ENCODE results near the gene TSHZ1.

TSHZ1 gene

DNA sequence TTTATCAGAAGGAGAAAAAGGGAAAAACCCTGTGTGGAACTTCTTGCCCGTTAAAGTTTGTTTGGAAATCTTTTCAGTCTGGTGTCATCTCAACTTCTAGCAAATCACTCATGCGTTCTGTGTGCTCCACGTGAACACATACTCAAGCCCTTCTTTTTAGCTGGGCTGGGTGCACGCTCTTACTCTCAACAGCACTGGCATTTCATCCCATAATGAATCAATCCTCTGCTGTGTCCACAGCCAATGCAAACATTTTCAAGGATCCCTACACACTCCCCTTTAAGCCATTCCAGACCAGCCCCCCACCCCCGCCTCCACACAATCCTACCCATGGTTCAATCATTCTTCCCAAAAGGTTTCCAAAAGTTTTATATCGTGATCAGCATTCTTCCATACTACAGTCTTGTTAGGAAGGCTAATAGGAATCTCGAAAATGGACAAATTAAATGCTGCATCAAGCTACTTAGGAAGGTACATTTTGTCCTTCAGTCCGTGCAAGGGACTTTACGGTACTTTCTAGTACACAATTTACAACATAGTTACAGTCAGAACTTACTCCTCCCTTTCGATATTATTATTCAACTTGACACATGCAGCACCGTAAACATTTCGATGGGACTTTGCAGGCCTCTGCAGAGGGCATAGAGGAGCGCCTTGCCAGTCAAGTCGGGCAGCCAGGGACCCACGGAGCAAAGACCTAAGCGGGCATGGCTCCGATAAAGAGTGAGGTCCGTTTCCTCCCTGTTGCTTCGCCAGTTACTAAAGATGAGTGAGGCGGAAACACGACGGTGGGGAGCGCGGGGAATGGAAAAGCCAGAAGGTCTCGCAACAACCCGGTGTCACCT, 3.1 kb upstream of the TSHZ1 start:
- no peak for DNase-seq (ENCODE audit: low read depth)

DNA sequence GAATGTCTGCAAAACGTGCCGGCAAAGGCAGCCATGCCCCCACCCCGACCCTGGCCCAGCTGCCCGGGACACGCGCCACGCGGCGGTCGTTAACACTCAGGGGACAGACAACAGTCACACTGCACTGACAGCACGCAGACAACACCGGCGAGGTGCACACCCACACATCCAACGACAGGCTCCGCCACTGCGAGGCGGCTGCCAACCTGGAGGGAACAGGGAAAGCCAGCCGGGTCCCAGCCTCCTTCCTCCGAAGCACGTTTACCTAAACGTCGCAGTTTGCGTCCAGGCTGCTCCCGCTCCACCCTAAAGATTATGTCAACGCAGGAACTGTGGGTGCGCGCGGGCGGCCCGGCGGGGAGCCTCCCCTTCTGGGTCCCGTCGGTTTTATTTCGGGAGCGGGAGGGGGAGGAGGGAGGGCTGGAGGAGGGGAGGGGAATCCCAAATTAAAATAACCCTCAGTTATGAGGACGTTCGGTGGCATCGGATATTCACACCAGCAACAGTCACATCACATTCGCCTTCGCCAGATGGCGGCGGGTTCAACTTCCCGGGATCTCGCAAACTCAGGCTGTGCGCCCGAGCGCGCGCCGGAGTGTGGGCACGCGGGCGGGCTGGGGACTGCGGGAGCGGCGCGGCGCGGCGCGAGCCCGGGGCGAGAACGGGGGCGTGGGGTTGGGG, 2.3 kb upstream of the TSHZ1 start:
- DNase-seq (ENCODE audit: low read depth), result no peak

DNA sequence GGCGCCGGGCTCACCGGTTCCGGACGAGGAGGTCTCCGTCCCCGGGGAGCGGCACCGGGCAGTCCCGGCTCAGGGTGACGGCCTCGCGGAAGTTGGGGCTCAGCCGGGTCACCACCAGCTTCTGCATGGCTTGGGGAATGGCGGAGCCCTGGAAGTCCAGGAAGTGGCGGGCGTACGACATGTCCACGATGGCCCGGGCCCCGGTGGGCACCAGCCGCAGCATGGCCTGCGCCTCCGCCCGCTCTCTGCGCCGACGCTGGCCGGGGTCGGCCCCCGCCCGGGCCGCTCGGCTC, 1.8 kb upstream of the TSHZ1 start:
- no peak for DNase-seq (ENCODE audit: low read depth)

DNA sequence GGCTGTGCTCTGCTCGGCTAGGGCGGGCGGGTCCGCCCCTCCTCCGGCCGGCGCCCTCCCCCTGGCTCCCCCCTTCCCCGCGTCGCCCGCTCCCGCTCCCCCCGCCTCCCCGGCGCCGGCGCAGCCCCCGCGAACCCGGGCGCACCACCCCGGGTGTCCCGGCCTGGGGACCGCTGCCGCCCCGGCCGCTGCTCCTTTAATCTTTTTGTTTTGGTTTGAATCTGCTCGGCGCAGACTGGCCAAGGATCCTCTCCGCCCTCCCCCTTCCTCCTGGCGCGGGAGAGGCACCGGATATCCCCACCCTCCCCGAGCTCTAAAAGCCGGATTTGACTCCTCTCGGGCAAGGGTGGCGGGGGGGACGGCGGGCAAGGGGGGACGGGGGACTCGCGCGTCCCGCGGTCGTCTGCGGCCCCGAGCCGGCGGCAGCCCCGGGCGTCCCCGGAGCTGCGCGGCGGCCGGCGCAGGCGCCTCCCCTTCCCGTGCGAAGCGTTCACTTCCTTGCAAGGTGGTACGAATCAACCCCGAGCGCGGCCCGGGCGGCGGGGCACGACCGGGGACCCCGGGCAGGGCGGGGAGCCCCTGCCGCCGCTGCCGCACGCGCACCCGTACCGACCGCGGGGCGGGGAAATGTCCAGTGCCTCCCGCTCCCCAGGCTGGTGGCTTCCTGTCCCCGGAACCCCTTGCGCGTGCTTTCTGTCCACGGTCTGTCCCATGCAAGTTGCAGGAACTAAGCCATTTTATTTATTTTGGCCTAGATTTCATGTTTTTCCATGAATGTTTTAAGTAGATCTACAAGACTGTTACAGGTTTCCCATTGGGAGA, 1.3 kb upstream of the TSHZ1 start, which contains the start of gene PTGR3:
Gene PTGR3, minus strand, starts transcription at position 11 of the 822 bp plus-strand sequence. CDS start 81 bp downstream, outside the sequence.
- no peak for DNase-seq (ENCODE audit: low read depth)

DNA sequence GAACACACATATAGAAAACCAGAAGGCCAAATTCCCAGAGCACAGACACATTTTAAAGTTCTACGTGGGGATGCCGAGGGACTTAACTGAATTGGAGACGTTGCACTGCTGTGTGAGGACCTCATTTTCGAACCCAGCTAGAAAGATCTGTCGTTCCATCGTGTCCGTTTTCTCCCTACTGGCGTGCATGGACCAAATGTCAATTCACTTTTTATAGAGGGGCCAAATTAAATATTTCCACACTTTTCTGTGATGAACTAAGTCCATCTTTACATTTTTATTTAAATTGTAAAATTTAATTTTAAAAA, 692 bp upstream of the TSHZ1 start:
- no peak for DNase-seq (ENCODE audit: low read depth)

DNA sequence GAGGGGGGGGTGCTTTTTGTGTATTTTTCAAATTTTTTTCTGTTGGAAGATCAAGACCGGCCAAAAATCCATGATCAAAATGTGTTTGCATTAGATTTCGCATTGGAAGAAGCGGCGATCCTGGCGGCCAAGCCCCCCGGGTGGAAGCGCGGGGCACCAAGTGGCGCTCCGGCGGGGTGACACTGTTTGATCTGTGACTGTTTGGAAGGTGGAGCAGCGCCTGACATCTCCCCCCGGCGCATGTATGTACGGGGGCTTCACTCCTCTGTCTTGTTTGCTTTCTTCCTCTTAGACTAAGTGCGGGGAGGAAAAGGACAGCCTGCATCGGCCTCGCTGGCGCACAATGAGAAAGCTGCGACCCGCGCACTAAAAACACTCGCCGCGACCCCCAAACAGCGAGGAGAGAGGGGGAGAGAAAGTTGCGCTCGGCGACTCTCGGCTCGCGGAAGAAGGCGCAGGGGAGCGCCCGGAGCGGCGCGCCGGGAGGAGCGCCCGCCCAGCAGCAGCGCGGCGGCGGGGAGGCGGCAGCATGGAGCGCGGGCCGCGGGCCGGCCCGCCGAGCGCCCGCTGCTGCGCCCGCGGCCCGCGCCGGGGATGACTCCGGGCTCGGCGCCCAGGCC, 515 bp downstream of the TSHZ1 start:
- DNase-seq (ENCODE audit: low read depth), result no peak

DNA sequence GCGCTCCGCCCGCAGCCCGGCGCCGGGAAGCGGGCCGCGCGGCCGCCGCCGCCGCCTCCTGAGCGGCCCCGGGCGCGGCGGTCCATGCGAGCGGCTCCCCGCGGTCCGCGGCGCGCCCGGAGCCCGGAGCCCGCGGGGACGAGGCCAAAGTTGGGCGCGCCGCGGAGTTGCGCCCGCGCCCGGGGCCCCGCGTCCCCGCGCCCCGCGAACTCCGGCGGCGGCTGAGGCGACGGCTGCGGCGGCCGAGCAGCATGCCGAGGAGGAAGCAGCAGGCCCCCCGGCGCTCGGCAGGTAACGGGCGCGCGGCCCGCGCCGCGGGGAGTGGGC, 992 bp downstream of the TSHZ1 start:
- no peak for DNase-seq (ENCODE audit: low read depth)

DNA sequence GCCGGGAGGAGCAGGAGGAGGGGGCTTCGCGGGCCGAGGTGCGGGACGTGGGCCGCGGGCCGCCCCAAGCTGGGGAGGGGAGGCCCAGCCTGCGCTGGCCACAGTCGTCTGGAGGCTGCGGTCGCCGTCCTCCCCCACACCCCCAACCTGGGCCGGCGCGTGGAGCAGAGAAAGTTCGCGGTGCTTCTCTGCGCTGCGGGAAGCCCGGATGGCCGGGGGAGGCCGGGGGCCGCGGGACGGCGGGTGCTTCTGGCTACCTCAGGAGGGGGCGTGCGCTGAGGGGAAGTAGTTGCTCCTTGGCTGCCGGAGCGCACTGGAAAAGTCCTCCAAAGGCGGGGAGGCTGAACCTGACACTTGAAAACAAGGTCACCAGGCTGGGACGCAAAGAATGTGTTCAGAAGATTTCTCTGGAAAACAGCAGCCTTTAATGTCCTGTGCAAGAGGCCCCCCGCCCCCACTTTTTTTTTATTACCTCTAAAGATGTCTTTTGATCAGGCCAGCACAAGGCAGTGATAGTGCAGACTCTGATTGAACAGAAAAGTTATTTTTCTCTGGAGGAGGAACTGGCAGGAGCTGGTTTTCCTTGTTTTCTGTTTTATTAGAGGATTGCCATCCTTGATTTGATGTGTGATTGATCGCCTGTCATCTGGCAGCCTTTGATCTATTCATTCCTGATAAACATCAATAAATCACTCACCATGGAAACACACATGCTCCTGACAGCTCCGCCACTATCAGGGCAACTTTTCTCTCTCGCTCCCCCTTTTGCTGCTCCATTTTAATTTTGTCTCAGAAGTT, 1.6 kb downstream of the TSHZ1 start:
- DNase-seq (ENCODE audit: low read depth), result no peak

DNA sequence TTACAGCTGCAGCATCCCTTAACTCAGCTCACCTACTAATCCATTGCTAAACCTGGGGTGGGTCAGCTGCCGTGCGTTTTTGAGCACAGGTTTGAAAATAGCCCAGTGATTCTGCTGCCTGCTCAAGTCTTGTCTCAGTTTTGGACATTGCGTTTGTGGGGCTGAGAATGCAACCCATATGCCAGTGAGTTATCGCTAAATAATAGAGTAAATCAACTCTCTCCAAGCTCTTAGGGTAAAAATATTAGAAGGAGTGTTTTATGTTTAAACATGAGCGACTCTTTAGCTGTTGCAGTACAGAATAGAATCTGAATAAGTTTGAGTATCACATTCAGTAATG, 2.1 kb downstream of the TSHZ1 start:
- no peak for DNase-seq (ENCODE audit: low read depth)

DNA sequence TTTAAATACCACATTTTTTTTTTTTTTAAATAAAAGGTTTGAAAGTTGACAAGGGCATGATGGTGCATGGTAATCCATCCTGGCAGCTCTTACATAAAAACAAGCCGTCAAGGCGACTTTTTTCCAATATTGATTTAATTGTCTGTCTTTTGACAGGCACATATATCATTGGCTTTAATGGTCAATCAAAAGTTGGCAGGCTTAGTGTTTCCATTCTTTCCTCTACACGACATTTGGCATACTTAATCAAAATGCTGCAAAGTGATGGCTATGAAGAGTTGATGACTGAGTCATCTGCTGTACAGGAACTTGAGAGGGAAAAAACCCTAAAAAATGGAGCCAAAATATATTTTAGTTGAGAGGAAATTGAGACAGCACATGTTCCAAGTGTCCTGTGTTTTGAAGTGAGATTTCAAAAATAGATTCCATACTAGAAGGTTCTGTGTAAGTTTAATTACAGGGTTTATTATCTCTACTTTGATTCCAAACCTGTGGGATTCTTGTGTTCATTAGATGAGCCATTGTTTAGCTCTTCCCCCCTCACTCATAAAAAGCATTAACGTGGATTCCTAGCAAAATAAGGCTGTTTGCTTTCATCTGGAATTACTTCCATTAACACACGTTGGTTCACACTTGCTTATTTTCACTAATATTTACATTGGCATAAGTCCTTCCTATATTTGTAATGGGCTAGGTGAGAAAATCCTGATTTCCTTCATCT, 3.2 kb downstream of the TSHZ1 start:
- no peak for DNase-seq (ENCODE audit: low read depth)

DNA sequence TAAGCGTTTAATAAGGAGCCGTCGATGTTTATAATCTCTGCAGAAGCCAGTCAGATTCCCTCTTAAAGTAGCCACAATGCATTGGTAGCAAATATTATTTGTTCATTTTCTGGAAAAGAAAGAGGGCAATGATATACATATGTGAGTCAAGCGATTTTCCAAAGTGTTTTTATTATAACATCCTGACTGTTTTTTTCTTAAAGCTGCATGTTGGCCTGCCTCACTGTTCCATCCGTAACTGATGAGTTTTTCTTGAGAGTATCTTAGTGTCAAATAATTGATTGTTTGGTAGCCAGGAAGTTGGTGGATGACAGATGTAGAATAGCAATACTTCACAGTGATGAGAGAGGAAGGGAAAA, 3.7 kb downstream of the TSHZ1 start:
- no peak for DNase-seq (ENCODE audit: low read depth)

DNA sequence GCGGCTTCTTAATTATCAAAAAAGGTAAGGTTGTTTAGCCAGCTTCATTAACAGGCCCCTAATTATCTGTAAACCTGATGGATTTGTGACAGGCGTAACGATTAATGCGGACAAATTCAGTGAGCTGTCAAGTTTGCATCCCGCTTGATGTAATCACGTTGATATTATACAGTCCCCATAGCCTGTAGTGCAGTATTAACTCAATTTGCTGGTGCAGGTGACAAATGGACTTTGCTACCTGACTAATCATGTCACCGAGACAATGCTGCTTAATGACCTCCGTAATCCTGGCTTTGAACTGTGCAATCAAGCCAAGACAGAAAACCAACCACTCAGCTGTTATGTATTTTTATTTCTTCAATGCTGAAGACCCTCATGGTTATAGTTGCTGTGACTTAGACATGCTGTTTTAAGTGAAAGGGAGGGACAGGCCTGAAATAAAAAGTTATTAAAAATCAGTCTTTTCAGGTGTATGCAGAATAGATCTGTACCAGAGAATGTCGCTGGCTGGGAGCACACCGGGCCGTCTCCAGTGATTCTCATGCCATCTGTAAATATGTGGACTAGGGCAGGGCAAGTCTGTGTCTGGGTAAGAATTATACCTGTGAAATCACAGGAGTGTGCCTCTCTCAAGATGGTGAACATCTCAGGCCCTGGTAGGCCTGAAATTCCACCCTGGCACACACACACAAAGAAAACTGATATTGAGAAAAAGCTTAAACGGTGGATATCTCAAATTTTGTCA, 4.3 kb downstream of the TSHZ1 start:
- DNase-seq (ENCODE audit: low read depth), result no peak

DNA sequence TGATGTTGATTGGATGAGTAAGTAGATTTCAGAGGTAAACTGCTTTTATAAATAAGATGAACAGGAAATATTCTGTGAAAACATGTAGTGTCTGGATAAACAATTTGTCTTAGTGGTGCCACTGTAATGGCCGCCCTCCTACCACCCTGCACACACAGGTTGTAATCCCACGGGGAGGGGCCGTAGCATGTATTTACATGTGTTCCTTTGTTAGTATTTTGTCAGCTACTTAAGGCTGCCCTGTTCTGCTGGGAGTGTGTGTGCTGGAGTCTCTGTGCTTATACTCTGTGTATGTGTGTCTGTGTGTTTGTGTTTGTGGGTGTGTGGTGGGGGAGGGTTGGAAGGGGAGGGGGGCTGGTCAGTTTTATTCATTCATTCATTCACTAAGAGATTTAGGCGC, 5.1 kb downstream of the TSHZ1 start:
- no peak for DNase-seq (ENCODE audit: low read depth)

DNA sequence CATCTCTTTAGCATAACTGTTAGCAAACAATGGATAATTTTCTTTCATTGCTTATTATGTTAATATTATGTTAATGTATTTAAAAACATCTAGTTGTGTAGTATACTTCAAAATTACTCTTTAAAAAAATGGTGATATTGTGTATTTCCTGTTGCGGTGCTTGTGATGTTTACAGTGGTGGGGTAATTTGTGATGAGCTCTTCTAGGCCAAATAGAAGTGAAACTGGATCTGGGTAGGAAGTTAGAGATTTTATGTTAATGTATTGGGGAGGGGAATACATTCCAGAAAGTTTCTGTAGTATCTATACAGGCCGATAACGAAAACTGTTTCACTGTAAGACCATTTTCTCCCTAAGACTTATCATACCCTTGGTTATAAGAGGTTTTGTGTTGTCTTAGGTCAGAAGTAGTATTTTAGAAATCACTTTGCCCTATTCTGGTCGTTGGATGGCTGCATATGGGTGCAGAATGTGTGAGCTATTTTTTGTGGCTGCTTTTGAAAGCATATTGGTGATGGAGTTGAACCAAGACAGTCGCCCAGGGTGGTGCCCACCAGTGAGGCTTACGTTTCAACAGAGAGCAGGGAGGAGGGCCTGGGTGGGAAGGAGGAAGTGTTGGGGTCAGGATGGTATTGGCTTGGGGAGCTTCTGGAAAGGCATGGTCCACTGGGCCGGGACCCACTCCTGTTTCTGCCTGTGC, 5.8 kb downstream of the TSHZ1 start:
- DNase-seq (ENCODE audit: low read depth), result no peak

DNA sequence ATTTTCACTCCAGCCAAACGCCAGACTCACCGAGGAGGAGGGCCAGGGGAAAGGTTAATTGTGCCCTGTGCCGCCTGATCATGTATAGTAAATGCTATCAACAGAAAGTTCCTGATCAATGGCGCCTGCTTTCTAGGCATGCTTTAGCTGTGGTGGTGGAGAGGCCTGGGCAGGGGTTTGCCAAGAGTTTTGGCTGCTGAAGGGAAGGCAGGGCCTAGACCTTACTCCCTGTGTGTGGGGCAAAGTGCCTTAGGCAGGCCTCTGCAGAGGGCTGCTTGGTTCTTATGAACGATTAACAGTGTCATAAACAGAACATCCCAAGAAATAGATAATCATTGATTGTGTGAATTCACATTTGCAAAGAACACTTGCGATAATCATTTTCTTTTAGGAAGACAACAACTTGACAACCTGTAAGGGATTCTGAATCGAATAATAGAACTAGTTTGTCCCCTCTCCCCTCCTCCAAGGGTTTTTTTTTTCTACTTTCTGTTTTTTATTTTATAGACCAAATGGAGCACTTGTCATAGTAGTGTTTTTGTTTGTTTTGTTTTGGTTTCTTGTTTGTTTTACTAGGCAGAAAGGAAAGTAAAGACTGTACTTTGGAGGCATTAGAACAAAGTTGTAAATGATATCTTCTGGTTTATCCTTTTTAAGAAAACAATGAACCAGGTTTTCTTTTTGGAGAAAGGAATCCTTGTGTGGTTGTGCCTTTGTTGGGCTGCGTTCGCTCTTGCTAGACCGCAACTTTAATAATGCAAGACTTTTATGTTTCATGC, 6.5 kb downstream of the TSHZ1 start:
- no peak for DNase-seq (ENCODE audit: low read depth)

DNA sequence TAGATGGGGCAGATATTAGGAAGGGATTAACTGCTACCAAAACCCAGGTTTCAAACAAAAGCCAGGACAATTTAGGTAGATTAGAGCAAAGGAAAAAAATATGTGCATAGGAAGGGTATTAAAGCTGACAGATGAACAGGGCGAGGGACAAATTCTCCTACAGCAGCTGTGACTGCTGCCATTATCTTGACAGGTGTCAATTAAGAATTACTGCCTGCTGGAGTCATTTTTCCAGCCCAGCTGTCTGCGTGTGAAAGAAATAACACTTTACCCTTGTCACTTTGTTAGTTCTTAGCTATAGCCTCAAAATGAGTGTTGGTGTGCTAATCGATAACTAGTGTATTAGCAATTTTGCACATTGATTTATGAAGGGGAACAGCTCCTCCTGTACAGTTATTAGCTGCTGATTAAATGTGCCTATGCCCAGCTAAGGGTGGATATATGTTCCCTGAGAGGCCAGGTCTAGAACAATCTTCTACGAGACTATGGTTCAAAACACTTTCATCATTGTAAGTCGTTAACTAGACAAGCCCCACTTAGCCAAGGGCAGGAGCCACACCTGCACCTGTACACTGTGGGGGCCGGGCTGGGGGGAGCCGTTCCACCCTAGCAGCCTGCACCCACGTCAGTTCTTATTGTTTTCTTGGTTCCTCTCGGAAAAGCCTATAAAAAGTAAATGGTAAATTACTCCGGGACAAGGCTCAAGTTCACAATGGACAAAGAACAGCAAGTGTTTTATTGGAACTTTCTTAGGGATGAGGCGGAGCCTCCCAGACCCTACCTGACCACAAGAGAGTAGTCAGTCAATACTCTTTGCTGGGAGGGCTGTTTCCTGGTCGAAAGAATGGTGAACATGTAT, 7.7 kb downstream of the TSHZ1 start:
- no peak for DNase-seq (ENCODE audit: low read depth)

DNA sequence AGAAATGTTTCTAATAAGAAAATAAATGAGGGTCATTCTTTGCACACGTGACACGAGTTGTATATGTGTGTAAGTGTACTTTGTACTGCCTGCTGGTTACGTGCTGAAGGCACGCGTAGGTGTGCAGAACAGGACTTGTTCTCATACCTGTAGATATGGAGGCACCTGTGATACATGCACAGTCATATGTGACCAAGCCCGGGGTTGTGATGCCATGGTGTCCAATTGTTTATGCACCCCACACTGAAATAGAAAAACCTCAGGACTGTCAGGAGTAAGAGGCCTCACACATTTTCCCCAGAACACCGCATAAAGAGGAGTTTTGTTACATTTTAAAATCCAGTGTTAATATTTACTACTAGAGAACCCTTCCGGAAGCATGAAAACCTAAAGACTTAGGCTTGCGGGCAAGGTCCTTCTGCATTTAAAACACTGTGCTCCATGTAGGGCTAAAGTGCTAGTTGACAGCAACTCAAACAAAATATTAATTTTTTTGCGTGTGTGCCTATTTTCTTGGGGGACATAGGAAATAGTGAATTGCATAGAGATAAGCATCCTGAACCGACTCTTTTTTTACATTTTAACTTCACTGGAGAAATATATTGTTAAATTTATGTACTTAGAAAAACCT, 9.3 kb downstream of the TSHZ1 start:
- no peak for DNase-seq (ENCODE audit: low read depth)

All from stimulated activated CD8-positive, alpha-beta memory T cell treated with anti-CD3 and anti-CD28 coated beads, Interleukin-7, amount 100 ng/mL, for 24 hours (primary cell).